Right lobe of liver (tissue), 6 donors: ENCODE measurements around the gene CC2D1A. TPM values are rescaled to one million over a fixed set of nuclear protein-coding genes. Genes with fewer than 3 reads are reported as not detected.
"Not testable (repeated sequence)": the region's sequence is repeated elsewhere in the genome, so short reads cannot be mapped to it uniquely, and the experiment has no call there.

Experiments
- ATAC-seq, 4 donors: fragments of 200-7000 bp; cut with Tn5 transposase; one replicate each; pipeline ENCODE4 v1.9.1; 2020; ENCODE audit warnings: mild to moderate bottlenecking in 4 of 4, moderate library complexity in 4 of 4
- DNase-seq, 3 donors: peaks; one replicate each; pipeline ENCODE4 v3.0.0-alpha.2; 2020
- H3K27ac ChIP-seq, 3 donors: fragments of 200-600 bp; one replicate each; pipeline ENCODE4 v1.8.0; 2022
- H3K27me3 ChIP-seq, 2 donors: fragments of 200-600 bp; one replicate each; pipeline ENCODE4 v1.8.0; 2022
- H3K36me3 ChIP-seq, 4 donors: fragments of 200-600 bp; sonication (generic) in 1 of 4; one replicate each; pipeline versions ENCODE4 v1.5.1 to v1.8.0; 2017 to 2022; ENCODE audit warnings: control low read depth in 1 of 4
- H3K4me1 ChIP-seq, 4 donors: fragments of 200-600 bp; sonication (generic) in 1 of 4; one replicate each; pipeline versions ENCODE4 v1.5.1 to v1.8.0; 2017 to 2022; ENCODE audit warnings: control low read depth in 1 of 4
- H3K4me3 ChIP-seq, 3 donors: fragments of 200-600 bp; one replicate each; pipeline ENCODE4 v1.8.0; 2022
- H3K9me3 ChIP-seq, 4 donors: fragments of 200-600 bp; sonication (generic) in 1 of 4; one replicate each; pipeline versions ENCODE4 v1.5.1 to v1.8.0; 2017 to 2022; ENCODE audit warnings: control low read depth in 1 of 4
- POLR2A ChIP-seq: fragments of 450-650 bp; IDR thresholded peaks from one replicate; pipeline ENCODE4 v1.6.1; 2017; ENCODE audit warnings: antibody characterized with exemption, mild to moderate bottlenecking
- WGBS: methylation state at CpG from one replicate; pipeline ENCODE4 v1.1.6; 2018; ENCODE audit warnings: low coverage, low lambda C conversion rate; ENCODE audit not compliant: insufficient coverage; ENCODE audit errors: missing lambda C conversion rate; 5-methylcytosine and 5-hydroxymethylcytosine counted together
- intact Hi-C, 2 donors: fragments of 100-400 bp; cut with DNase I; formaldehyde crosslinking; loops; one replicate each; pipeline versions ENCODE4 v1.11.2 to v1.14.1; 2022
- total RNA-seq, 6 experiments: library from RNA; depleted of rRNA in 2 of 6; stranded (reverse); fragments of >200 nt in 2 of 6; fragmentation: NEBNext Ultra II Directional in 3 of 6; extraction: Animal tissue kit (Norgen Biotek cat#: 25700) in 3 of 6; gene quantifications; one replicate each; pipeline versions ENCODE4 v1.1.0 to v1.2.4, GENCODE V29; 2016 to 2023
- TF ChIP-seq, protein P1 (sequence below), 4 donors: fragments of 200-600 bp in 3 of 4; fragments of 450-650 bp in 1 of 4; IDR thresholded peaks; one replicate each; pipeline versions ENCODE4 v1.5.1 to v1.8.0; 2016 to 2022; ENCODE audit warnings: antibody characterized with exemption in 4 of 4, mild to moderate bottlenecking in 2 of 4
- donor health status: DM: no; HTN: yes; CAD: no.
- donor health status: DM: no; HTN: no; CAD: no.
- donor health status: DM: no; HTN: no; CAD: no.
- donor health status: DM: no; HTN: yes; CAD: no.
- donor health status: DM: no; HTN: yes; CAD: no.

CC2D1A gene
- total RNA-seq, 6 experiments from 2014 or later = 16.5 to 29.8 (median 18.1) TPM

DNA sequence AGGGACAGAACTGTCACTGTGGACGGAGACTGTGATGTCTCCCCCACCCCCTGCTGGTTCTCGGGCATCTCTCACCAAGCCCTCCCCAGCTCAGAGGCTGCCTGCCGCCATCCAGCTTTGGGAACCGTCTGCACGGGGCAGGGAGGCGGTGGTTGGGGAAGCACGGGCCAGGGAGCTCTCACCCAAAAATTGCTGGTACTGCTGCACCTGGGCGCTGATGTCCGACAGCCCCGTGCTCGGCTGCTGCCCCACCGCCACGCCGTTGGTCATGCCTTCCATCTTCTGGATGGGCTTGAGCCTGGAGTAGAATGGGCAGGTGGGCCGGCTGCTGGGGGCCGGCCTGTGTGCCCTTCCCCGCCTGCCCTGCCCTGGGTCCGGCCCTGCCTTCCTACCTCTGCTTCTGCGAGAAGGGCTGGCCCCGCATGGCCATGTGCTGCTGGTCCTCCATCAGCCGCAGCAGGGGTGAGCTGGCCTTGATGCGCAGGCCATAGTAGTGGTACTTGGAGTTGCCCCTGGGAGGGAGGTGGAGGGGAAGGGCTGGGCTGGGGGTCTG is 62.5 kb downstream of the CC2D1A start:
- no peak for DNase-seq
- Histone ChIP-seq H3K27ac (no peak overlapping the region), H3K27me3 (no peaks in the 10 kb centered on the region), H3K9me3 (no peaks in the 10 kb centered on the region), H3K4me3 (no peak overlapping the region), H3K4me1 (no peaks in the 10 kb centered on the region), H3K36me3 (peaks cover 0 to 67% (median 28%) of the 10 kb centered on the region in 4 donors)
- no peak for TF ChIP-seq POLR2A
- TF ChIP-seq, protein P1, sequence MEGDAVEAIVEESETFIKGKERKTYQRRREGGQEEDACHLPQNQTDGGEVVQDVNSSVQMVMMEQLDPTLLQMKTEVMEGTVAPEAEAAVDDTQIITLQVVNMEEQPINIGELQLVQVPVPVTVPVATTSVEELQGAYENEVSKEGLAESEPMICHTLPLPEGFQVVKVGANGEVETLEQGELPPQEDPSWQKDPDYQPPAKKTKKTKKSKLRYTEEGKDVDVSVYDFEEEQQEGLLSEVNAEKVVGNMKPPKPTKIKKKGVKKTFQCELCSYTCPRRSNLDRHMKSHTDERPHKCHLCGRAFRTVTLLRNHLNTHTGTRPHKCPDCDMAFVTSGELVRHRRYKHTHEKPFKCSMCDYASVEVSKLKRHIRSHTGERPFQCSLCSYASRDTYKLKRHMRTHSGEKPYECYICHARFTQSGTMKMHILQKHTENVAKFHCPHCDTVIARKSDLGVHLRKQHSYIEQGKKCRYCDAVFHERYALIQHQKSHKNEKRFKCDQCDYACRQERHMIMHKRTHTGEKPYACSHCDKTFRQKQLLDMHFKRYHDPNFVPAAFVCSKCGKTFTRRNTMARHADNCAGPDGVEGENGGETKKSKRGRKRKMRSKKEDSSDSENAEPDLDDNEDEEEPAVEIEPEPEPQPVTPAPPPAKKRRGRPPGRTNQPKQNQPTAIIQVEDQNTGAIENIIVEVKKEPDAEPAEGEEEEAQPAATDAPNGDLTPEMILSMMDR (IDR thresholded peaks at IDR 0.05) = no peak
- ATAC-seq = no peak
- WGBS = 69% methylated on average over 2 of the region's 22 CpGs
- intact Hi-C loops = no loop called here

DNA sequence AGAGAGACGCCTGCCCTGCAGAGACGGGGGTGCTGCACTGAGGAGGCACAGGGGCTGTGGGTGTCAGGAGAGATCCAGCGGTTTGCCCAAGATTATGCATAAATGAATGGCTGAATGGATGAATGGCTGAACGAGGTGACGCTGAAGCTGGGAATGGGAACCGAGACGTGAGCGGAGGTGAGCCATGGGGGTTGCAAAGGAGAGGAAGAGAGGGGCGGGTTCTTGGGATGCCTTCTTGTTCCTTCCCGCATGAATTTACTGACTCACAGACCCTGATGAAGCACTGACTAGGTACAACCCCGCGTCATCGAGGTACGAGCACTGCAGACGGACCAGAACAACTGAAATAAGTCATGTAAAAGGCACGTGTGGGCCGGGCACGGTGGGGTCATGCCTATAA is 63.0 kb downstream of the CC2D1A start:
- no peaks in the 10 kb centered on the region for H3K4me1 ChIP-seq
- intact Hi-C loops = no loop called here
- peaks cover 0 to 71% (median 31%) of the 10 kb centered on the region in 4 donors for H3K36me3 ChIP-seq
- WGBS = 95% methylated on average over 15 of the region's 18 CpGs
- no peaks in the 10 kb centered on the region for H3K9me3 ChIP-seq
- no peak overlapping the region for H3K4me3 ChIP-seq
- TF ChIP-seq POLR2A = no peak
- DNase-seq (no peak), ATAC-seq (no peak)
- H3K27me3 ChIP-seq = no peaks in the 10 kb centered on the region
- H3K27ac ChIP-seq = no peak overlapping the region

DNA sequence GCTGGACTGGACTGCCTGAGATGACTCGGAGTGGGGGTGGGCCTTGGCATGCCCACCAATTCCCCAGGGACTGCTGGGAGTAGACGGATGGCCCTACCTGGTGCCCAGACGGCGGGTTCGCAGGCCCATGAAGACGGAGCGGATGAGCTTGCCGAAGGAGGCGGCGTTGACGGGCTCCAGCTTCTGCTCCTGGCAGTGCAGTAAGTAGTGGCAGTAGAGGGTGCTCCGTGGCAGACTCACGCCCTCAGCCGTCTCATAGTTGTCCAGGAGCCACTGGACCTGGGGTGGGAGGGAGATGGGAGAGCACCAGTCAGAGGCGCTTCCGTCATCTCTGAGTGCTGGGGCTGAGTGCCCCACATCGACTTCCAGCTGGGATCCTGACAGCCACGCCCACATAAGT is 63.9 kb downstream of the CC2D1A start:
- TF ChIP-seq, protein P1 (IDR thresholded peaks at IDR 0.05) = no peak
- no peak for TF ChIP-seq POLR2A
- H3K4me1 ChIP-seq = no peaks in the 10 kb centered on the region
- H3K27ac ChIP-seq = no peak overlapping the region
- WGBS = 60% methylated on average over 1 of the region's 18 CpGs
- no peaks in the 10 kb centered on the region for H3K27me3 ChIP-seq
- no peak for ATAC-seq
- DNase-seq = no peak
- intact Hi-C loops = no loop called here
- H3K4me3 ChIP-seq = no peak overlapping the region
- H3K36me3 ChIP-seq = peaks cover 0 to 74% (median 31%) of the 10 kb centered on the region in 4 donors
- H3K9me3 ChIP-seq = no peaks in the 10 kb centered on the region

DNA sequence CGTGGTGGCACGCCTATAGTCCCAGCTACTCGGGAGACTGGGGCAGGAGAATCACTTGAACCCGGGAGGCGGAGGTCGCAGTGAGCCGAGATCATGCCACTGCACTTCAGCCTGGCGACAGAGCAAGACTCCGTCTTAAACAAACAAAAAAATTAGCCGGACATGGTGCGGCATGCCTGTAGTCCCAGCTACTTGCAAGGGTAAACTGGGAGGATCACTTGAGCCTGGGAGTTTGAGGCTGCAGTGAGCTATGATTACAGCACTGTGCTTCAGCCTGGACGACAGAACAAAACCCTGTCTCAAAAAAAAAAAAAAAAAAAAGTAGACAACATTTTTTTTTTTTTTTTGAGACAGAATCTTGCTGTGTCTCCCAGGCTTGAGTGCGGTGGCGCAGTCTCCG is 65.9 kb downstream of the CC2D1A start:
- H3K4me3 ChIP-seq, H3K27me3 ChIP-seq: not testable (repeated sequence)

DNA sequence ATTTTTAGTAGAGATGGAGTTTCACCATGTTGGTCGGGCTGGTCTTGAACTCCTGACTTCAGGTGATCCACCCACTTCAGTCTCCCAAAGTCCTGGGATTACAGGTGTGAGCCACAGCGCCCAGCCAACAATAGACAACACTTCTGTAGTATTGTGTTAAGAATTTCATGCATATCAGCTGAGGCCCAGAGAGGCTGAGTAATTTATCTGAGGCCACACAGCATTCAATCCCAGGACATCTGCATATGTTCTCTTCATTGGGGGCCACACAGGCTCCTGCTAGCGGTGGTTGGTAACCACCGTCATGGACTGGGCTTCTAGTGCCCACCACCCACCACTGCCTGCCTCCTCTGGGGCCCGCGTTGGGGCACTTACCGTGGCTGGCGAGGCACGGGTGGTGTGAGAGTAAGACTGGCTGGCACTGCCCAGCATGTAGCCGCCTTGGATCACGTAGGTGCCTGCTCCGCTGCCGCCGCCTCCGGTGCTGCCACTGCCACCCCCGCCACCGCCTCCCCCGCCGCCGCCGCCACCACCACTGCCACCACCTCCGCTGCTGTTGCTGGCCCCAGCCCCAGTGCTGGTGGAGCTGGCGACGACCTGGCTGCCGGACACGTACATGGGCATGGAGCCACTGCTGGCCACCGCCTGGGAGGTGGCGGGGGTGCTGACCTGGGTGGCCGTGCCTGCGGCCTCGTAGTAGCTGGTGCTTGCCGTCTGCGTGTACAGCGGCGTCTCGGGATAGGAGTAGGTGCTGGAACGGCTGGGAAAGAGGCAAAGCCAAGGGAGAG is 66.6 kb downstream of the CC2D1A start:
- H3K27ac ChIP-seq = no peak overlapping the region
- DNase-seq = peak in 1 of 3 donors; percentile 42
- WGBS = 94% methylated on average over 9 of the region's 37 CpGs
- H3K4me3 ChIP-seq = no peak overlapping the region
- TF ChIP-seq, protein P1 (IDR thresholded peaks at IDR 0.05) = no peak
- no peak for TF ChIP-seq POLR2A
- intact Hi-C loops = no loop called here
- no peaks in the 10 kb centered on the region for H3K27me3 ChIP-seq
- H3K4me1 ChIP-seq = no peaks in the 10 kb centered on the region
- no peak for ATAC-seq
- H3K9me3 ChIP-seq = no peaks in the 10 kb centered on the region
- peaks cover 0 to 50% (median 17%) of the 10 kb centered on the region in 4 donors for H3K36me3 ChIP-seq

More for the DNA sequence above, 65.9 kb downstream of the CC2D1A start:
- H3K9me3 ChIP-seq, intact Hi-C loops, H3K27ac ChIP-seq, DNase-seq, H3K4me1 ChIP-seq, ATAC-seq: not testable (repeated sequence)
- peaks cover 0 to 54% (median 21%) of the 10 kb centered on the region in 4 donors for H3K36me3 ChIP-seq
- WGBS = 86% methylated on average over 9 of the region's 15 CpGs

DNA sequence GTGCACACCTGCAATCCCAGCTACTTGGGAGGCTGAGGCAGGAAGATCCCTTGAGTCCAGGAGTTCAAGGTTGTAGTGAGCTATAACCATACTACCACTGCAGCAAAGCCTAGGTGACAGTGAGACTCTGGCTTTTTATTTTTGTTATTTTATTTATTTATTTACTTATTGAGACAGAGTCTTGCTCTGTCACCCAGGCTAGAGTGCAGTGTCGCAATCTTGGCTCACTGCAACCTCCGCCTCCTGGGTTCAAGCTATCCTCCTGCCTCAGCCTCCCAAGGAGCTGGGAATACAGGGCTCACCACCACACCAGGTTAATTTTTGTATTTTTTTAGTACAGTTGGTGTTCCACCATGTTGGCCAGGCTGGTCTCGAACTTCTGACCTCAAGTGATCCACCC is 67.5 kb downstream of the CC2D1A start:
- DNase-seq, intact Hi-C loops, H3K9me3 ChIP-seq, ATAC-seq, H3K27me3 ChIP-seq, H3K27ac ChIP-seq, H3K4me1 ChIP-seq, H3K4me3 ChIP-seq: not testable (repeated sequence)
- H3K36me3 ChIP-seq = peaks cover 0 to 41% (median 12%) of the 10 kb centered on the region in 4 donors
- 84% methylated on average over 3 of the region's 3 CpGs for WGBS
